ENCODE measurements around the gene CSMD2. TPM values are rescaled to one million over a fixed set of nuclear protein-coding genes. Genes with fewer than 3 reads are reported as not detected.

The CSMD2 gene
- polyA plus RNA-seq, 1 experiment = 1.8 TPM

DNA sequence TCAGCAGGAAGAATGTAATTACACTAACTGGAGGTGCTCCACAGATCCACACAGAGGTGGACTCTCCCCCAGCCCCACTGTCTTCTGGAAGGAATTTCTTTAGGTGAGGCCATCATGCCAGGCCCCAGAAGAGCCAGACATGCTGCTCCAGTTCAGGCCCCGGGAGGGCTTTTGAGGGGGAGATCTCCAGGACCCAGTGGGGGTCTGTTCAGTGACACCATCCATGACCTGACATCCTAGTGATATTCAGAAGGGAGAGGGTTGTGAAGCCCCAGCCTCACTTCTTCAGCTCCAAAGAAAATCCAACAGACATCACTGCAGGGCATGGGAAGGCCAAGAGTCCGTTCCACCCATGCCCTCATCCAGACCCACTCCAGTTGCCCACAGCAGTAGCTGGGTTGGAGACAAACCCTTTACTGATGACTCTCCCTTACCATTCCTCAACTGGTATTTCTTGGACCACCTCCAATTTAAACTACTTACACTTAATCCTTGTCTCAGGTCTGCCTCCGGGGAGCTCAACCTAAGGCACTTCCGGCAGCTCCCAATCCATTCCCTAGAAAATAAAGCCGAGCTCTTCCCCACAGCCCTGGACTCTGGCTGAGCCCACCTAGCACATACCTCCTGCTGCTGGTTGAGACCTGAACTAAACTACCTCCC lies 39.2 kb downstream of the CSMD2 start:
- Histone ChIP-seq H3K36me3 (ENCODE audit: control insufficient read depth, insufficient read depth, low read length) (no peaks in the 10 kb centered on the region), H3K4me3 (ENCODE audit: low read depth, low read length) (no peak overlapping the region), H3K27me3 (ENCODE audit: control insufficient read depth, insufficient read depth, low read length) (no peaks in the 10 kb centered on the region)
- TF ChIP-seq, protein P1, sequence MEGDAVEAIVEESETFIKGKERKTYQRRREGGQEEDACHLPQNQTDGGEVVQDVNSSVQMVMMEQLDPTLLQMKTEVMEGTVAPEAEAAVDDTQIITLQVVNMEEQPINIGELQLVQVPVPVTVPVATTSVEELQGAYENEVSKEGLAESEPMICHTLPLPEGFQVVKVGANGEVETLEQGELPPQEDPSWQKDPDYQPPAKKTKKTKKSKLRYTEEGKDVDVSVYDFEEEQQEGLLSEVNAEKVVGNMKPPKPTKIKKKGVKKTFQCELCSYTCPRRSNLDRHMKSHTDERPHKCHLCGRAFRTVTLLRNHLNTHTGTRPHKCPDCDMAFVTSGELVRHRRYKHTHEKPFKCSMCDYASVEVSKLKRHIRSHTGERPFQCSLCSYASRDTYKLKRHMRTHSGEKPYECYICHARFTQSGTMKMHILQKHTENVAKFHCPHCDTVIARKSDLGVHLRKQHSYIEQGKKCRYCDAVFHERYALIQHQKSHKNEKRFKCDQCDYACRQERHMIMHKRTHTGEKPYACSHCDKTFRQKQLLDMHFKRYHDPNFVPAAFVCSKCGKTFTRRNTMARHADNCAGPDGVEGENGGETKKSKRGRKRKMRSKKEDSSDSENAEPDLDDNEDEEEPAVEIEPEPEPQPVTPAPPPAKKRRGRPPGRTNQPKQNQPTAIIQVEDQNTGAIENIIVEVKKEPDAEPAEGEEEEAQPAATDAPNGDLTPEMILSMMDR (IDR thresholded peaks at IDR 0.05; ENCODE audit: insufficient read depth, low read depth, low read length) = no peak
- no peak for DNase-seq (ENCODE audit: low read depth)
- CTCF ChIA-PET = no interaction called here
- POLR2A ChIA-PET = no interaction called here

DNA sequence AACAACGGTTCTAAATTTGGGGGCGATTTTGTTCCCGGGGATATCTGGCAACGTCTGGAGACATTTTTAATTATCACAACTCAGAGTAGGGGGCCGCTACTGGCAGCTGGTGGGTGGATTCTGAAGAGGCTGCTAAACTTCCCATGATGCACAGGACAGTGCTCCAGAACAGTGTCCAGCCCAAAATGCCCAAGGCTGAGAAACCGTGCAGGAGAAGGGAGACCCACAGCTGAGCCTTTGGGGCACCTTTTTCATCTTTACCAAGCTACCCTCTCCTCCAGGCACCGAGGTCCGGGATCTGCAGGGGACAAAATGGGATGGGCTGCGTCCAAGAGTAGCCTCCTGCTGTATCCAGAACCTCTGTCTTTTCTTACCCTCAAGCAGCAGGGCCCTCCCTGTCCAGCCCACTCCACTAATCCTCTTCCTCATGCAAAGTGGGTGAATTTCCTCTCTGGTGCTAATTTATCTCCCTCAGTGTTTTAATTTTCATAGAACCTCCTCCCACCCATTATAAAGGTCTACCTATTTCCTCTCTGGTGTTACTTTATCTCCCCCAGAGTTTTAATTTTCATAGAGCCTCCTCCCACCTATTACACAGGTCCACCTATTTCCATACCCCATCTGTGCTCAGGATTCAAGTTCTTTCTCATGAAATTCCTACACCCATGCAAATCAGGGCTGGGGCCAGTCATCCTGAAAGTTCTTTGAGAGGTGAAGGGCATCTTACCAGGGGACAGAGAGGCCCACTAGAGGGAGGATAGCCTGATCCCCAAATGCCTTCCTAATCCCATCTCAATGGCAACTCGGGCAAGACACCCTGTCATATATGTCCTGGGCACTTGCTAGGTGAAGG lies 42.7 kb downstream of the CSMD2 start:
- no peak for DNase-seq (ENCODE audit: low read depth)
- CTCF ChIA-PET = interaction anchor here (1.1 kb wide), 1 partner anchor 8 kb away, joined by 5 read pairs; no protein-coding TSS in a partner anchor
- POLR2A ChIA-PET = no interaction called here
- Histone ChIP-seq H3K27me3 (ENCODE audit: control insufficient read depth, insufficient read depth, low read length) (no peaks in the 10 kb centered on the region), H3K36me3 (ENCODE audit: control insufficient read depth, insufficient read depth, low read length) (no peaks in the 10 kb centered on the region), H3K4me3 (ENCODE audit: low read depth, low read length) (no peak overlapping the region)
- TF ChIP-seq, protein P1 (IDR thresholded peaks at IDR 0.05; ENCODE audit: insufficient read depth, low read depth, low read length) = no peak

DNA sequence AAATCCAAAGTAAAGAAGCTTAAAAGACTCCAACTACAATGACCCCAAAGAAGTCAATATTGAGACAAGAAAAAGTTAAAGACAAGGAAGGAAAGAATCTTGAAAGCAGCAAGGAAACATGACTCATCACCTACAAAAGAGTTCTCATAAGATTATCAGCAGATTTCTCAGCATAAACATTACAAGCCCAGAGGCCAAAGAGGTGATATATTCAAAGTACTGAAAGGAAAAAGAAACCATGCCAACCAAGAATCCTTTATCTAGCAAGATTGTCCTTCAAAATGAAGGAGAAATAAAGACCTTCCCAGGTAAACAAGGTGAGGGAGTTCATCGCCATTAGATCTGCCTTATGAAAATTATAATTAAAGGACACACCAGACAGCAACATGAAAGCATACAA lies 49.8 kb downstream of the CSMD2 start:
- ChIA-PET POLR2A (no interaction called here), CTCF (interaction anchor here (0.7 to 2.9 kb wide), 5 partner anchors 14 to 483 kb away, joined by 3 to 37 read pairs (median 4); no protein-coding TSS in a partner anchor)
- no peak overlapping the region for H3K4me3 ChIP-seq (ENCODE audit: low read depth, low read length)
- TF ChIP-seq, protein P1 (IDR thresholded peaks at IDR 0.05; ENCODE audit: insufficient read depth, low read depth, low read length) = no peak
- no peak for DNase-seq (ENCODE audit: low read depth)
- no peaks in the 10 kb centered on the region for H3K27me3 ChIP-seq (ENCODE audit: control insufficient read depth, insufficient read depth, low read length)
- no peaks in the 10 kb centered on the region for H3K36me3 ChIP-seq (ENCODE audit: control insufficient read depth, insufficient read depth, low read length)

DNA sequence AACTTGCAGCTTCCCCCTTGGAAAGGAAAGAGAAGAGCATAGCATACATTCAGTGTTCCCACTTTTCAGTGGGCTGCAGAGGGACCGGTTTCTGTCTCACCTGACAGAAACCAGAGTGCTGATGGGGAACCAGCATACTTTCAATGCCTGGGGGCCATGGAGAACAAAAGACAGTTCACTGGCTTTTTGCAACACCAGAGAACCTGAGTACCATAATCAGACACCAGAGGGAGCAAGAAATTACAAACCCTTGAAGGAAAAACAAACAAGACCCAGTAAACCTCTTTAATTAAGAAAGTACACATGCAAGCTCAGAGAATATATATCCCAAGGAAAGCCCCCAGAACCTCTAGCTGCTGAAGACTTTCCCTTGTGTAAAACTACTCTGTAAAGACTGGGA lies 51.1 kb downstream of the CSMD2 start:
- Histone ChIP-seq H3K4me3 (ENCODE audit: low read depth, low read length) (no peak overlapping the region), H3K27me3 (ENCODE audit: control insufficient read depth, insufficient read depth, low read length) (no peaks in the 10 kb centered on the region)
- CTCF ChIA-PET = interaction anchor here (0.6 to 2.9 kb wide), 20 partner anchors 9 to 630 kb away, joined by 3 to 37 read pairs (median 4); no protein-coding TSS in a partner anchor

More for the DNA sequence above, 51.1 kb downstream of the CSMD2 start:
- no peak for DNase-seq (ENCODE audit: low read depth)
- POLR2A ChIA-PET = no interaction called here
- TF ChIP-seq, protein P1 (IDR thresholded peaks at IDR 0.05; ENCODE audit: insufficient read depth, low read depth, low read length) = peak; percentile 52
- no peaks in the 10 kb centered on the region for H3K36me3 ChIP-seq (ENCODE audit: control insufficient read depth, insufficient read depth, low read length)

Measured in BJ (cell line).